HG03354 (cell line): Measurements from ENCODE around the gene CXorf49.
"Not testable (repeated sequence)": the region's sequence is repeated elsewhere in the genome, so short reads cannot be mapped to it uniquely, and the experiment has no call there.

ENCODE experiments used
- ATAC-seq: cut with Tn5 transposase; IDR thresholded peaks from one replicate; pipeline ENCODE4 v1.9.1; 2021; ENCODE audit warnings: mild to moderate bottlenecking; ENCODE audit not compliant: unreplicated experiment, poor library complexity, severe bottlenecking

CXorf49 gene

DNA sequence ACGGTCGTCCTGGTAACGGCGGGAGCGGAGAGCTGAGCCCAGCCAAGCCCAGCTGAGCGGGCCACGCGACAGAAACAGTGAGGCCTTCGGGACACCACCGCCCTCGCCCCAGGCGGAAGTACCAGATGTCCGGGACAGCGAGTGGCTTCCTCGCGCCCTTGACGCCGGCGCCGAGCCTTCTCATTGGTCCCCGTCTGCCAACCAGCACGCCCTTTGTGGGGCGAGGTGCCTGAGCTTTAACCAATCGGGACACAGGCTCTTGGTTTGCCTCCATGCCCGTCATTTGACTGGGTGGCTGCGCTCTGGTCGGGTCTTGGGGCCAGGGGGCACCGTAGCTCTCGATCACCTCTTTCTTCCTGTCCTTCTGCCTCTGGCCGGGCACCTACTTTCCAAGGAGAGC lies at the start of gene CXorf49:
Gene CXorf49, minus strand, starts transcription at position 101 of the 400 bp plus-strand sequence. CDS start 134 bp downstream, outside the sequence.
- not testable (repeated sequence) for ATAC-seq

DNA sequence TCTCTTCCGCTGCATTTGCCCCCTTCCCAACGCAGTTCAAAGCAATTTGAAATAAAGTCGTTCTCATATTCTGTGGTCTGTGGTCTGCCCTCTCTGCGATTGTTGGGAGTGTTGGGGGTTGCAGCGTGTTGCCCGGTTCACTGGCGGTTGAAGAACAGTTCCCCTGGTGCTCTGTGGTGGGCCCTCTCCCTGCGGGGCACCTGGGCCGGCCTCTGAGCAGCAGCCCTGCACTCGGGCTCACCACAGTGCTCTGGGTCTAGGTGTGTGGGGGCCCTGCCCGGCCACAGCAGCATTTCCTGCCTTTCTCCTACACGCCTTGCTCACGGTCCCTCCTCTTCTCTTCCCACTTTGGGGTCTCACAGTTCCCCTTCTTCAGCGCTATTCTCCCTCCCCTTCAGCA lies 49.0 kb upstream of the CXorf49 start:
- not testable (repeated sequence) for ATAC-seq

DNA sequence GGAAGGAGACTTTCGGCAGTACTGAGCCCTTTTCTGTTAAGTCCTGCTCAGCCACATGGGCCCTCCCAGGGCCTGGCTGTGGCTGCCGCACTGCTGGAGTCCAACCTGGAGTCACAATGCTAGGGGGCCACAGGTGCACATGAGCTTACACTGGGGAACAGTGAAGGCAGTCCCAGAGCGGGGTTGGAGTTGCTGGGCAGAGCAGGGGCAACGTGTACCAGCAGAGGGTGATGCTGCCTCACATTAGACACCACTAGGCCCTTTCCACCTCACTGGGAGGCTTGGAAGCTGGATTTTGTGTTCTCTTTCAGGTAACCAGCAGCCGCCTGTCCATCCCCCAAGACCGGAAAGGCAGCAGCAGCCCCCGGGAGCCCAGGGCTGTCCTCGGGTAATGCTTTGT lies 47.5 kb upstream of the CXorf49 start:
- ATAC-seq = not testable (repeated sequence)

DNA sequence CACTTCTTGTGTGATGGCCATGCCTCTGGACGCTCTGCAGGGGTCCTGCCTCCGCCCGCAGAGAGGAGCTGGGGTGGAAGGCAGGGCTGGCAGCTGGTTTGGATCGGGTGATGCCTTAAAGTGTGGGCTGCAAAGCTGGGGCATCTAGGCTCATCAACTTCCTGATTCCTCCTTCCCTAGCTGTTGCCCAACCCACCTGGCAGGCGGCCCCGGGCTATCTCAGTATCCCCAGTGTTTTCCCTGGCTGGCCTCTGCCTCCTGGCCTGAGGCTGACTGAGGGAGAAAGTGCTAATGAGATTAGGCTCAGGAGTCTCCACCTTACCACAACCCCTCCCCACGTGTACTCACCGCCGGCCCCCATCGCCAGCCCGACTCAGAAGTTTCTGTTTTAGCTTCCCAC lies 46.7 kb upstream of the CXorf49 start:
- not testable (repeated sequence) for ATAC-seq

DNA sequence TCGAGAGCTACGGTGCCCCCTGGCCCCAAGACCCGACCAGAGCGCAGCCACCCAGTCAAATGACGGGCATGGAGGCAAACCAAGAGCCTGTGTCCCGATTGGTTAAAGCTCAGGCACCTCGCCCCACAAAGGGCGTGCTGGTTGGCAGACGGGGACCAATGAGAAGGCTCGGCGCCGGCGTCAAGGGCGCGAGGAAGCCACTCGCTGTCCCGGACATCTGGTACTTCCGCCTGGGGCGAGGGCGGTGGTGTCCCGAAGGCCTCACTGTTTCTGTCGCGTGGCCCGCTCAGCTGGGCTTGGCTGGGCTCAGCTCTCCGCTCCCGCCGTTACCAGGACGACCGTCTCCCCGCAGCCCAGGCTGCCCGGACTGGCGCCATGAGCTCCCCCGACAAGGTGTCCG lies 45.0 kb upstream of the CXorf49 start, which contains the start of gene CXorf49B:
Gene CXorf49B, plus strand, starts transcription at position 301 of the 400 bp plus-strand sequence. Its CDS starts 75 bp downstream, at position 376.
- not testable (repeated sequence) for ATAC-seq

DNA sequence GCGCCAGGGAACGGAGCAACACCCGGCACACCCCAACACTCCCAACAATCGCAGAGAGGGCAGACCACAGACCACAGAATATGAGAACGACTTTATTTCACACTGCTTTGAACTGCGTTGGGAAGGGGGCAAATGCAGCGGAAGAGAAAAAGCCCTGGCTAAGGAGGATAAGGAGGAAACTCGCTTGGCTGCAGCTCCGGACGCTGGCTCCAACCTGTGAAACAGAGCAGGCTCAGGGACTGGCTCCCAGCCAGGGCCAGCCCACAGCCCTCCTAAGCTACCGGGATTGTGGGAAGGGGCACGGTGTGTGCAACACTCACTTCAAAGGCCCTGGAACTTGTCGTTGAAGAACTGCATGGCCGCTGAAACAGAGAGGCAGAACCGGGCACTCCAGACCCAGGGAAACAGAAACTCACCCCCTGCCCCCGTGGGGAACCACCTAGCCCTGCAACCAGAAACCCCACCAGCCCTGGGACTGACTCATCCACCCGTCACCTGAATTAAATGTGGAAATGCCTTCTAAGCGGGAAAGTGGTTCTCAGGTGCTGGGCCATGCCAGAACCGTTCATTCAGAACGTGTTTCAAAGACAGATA lies 42.7 kb upstream of the CXorf49 start:
- ATAC-seq = not testable (repeated sequence)

DNA sequence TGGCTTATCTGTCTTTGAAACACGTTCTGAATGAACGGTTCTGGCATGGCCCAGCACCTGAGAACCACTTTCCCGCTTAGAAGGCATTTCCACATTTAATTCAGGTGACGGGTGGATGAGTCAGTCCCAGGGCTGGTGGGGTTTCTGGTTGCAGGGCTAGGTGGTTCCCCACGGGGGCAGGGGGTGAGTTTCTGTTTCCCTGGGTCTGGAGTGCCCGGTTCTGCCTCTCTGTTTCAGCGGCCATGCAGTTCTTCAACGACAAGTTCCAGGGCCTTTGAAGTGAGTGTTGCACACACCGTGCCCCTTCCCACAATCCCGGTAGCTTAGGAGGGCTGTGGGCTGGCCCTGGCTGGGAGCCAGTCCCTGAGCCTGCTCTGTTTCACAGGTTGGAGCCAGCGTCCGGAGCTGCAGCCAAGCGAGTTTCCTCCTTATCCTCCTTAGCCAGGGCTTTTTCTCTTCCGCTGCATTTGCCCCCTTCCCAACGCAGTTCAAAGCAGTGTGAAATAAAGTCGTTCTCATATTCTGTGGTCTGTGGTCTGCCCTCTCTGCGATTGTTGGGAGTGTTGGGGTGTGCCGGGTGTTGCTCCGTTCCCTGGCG lies 2.3 kb upstream of the CXorf49 start:
- not testable (repeated sequence) for ATAC-seq

DNA sequence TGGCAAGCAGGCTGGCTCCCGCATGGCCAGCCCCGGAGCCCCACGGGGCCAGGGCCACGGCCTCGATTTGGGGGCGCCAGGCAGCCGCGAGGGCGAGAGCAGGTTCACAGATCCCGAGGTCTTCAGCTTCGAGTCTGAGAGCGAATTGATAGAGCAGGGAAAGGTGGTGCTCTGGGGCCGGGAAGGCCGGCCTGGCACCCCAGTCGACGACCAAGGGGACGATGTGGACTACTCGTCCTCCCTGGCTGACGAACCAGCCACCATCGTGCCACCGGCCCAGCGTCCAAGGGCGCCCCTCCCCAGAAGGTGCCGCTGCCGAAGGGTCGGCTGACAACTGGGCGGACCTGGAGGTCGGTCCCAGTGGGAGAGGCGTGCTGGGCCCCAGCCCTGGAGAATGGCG lies 1.1 kb upstream of the CXorf49 start:
- ATAC-seq = not testable (repeated sequence)

DNA sequence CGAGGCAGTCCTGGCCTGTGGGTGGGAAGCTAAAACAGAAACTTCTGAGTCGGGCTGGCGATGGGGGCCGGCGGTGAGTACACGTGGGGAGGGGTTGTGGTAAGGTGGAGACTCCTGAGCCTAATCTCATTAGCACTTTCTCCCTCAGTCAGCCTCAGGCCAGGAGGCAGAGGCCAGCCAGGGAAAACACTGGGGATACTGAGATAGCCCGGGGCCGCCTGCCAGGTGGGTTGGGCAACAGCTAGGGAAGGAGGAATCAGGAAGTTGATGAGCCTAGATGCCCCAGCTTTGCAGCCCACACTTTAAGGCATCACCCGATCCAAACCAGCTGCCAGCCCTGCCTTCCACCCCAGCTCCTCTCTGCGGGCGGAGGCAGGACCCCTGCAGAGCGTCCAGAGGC lies 1.8 kb downstream of the CXorf49 start:
- not testable (repeated sequence) for ATAC-seq

DNA sequence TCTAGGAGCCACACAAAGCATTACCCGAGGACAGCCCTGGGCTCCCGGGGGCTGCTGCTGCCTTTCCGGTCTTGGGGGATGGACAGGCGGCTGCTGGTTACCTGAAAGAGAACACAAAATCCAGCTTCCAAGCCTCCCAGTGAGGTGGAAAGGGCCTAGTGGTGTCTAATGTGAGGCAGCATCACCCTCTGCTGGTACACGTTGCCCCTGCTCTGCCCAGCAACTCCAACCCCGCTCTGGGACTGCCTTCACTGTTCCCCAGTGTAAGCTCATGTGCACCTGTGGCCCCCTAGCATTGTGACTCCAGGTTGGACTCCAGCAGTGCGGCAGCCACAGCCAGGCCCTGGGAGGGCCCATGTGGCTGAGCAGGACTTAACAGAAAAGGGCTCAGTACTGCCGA lies 2.5 kb downstream of the CXorf49 start:
- not testable (repeated sequence) for ATAC-seq

DNA sequence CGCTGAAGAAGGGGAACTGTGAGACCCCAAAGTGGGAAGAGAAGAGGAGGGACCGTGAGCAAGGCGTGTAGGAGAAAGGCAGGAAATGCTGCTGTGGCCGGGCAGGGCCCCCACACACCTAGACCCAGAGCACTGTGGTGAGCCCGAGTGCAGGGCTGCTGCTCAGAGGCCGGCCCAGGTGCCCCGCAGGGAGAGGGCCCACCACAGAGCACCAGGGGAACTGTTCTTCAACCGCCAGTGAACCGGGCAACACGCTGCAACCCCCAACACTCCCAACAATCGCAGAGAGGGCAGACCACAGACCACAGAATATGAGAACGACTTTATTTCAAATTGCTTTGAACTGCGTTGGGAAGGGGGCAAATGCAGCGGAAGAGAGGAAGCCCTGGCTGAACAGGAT lies 4.0 kb downstream of the CXorf49 start:
- ATAC-seq = not testable (repeated sequence)

DNA sequence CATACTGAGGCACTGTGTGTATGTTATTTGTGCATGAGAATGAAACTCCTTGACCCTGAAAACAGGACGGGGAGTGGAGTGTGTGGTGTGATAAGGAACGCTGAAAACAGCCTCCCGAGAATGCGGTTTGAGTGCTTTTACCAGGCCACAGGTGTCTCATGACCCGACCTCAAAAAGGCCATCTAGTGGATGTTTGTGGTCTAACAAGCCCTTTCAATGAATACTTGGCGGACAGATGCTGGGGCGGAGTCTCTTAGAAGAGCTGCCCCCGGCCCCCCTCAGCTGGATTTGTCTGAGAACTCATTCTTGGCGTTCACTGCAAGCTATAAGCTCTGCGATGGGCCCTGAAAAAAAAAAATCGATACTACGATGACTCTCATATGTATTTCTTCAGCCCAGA lies 15.2 kb downstream of the CXorf49 start:
- ATAC-seq = peak; percentile 87

DNA sequence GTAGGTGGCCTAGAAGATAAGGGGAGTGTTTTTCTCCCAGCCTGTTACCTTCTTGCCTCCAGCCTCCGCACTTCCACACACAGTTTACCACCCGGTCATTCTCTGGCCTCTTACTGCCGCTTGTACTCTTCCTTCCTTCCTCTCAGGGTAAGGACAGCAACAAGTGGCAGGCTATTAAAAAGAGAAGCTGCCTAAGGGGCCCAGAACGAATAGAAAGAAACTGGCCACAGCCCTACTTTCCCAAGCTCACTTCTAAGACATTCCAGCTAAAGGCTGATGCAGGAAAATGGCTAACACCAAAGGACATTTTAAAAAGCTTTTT lies 19.1 kb downstream of the CXorf49 start:
- not testable (repeated sequence) for ATAC-seq

DNA sequence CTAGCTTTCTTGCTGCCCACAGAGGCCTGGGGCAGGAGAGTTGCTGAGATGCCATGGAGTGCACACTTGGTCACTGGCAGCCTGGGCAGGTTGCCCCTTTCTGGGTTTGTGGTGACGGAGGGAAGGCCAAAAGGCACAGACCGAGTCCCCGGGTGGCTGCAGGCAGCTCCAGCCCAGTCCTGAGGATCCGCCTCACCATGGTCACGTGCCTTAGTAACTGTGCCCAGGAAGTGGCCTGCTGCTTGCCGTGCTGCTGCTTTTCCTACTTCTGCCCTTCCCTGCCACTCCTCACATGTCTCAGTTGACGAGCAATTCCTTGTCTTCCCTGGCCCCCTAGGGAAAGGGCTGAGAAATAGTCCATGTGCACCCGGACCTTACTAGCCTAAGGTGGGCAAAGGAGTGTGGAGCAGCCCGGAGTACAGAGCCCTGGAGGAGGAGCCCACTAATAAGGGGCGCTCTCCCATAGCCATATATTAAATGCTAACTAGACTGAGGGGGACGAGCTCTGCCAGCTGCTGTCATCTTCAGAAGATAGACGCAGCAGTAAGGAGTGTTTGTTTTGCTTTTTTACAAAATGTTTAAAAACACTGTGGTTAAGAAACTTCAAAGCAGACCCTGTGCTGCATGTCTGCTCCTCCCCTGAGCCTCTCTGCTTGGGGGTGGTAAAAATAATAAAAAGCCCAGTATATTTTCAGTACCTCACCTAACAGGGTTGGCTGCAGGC lies 19.6 kb downstream of the CXorf49 start:
- not testable (repeated sequence) for ATAC-seq

DNA sequence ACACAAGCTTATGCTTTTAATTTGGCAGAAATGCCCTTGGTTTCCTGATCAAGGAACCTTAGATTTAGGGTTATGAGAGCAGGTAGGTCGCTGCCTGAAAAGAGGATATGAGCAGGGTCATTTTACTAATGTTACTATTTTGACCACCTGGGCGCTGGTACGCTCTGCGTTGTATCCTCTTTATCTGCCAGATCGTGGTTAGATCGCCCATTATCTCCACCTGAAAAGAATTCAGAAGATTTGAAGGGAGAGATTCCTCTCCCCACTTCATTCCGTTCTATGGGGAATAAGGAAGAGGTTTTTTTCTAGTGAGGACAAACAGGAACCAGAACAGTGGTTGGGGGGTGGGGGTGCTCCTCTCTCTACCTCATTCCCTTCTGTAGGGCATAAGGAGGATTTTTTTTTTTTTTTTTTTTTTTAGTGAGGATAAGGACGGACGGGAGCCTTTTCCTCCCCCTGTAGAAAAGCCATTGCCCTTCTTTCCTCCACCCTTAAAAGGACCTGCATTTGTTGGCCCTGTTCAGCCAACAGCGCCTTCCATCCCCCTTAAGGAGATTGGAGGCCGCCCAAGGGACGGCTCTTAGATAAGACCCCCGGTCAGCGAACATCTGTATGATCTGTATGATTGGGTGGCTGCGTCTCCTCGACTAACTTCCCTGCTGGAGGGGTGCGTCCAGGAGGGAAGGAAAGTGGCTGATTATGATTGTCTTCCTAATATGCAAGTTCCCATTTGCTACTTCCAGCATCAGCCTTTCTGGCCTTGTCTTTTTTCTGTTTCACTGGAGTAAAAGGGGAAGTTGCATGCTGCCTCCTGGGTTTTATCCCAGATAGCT lies 20.4 kb downstream of the CXorf49 start:
- peak; percentile 64 for ATAC-seq

DNA sequence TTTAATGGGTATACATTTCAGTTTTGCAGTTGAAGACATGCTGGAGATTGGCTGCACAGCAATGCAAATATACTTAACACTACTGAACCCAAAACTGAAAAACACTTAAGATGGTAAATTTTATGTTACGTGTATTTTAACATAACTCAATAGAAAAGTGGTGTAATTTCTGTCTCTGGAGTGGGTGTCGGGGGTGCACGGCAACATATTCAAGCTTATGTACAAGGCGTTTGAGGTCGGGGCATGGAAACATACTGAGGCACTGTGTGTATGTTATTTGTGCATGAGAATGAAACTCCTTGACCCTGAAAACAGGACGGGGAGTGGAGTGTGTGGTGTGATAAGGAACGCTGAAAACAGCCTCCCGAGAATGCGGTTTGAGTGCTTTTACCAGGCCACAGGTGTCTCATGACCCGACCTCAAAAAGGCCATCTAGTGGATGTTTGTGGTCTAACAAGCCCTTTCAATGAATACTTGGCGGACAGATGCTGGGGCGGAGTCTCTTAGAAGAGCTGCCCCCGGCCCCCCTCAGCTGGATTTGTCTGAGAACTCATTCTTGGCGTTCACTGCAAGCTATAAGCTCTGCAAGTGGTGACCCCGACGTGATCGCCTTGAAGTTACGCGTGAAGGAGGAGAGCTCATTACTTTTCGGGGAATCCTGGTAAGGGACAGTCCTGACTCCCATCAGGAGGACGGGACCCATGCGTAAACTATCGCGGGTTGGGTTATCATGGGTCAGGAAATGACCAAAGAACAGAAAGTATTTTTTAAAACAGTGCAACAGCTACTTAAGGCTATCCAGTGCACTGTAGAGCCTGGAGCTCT lies 21.2 kb downstream of the CXorf49 start:
- peak; percentile 76 for ATAC-seq

DNA sequence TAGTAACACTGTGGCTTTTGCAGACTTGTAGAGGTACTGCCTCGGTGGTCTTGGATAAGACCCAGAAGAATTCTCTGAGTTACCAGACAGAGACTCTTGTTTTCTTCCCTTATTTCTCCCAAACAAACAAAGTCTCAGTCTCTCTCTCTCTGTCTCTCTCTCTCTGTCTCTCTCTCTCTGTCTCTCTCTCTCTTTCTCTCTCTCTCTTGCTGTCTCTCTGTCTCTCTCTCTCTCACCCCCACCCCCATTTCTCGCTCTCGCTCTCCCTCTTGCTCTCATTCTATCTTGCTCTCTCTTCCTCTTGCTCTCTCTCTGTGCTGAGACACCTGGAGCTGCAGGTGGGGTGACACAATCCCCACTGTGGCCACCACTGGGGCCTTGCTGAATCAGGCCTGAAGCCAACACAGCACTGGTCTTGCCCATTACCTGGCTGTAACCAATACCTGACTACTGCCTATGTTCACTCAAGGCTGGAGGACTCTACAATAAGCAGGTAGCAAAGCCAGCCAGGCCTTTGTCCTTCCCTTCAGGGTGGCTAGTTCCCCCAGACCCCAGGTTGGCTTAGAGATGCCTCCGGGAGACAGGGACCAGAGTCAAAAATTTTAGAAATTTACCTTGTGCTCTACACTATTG lies 38.4 kb downstream of the CXorf49 start:
- no peak for ATAC-seq

DNA sequence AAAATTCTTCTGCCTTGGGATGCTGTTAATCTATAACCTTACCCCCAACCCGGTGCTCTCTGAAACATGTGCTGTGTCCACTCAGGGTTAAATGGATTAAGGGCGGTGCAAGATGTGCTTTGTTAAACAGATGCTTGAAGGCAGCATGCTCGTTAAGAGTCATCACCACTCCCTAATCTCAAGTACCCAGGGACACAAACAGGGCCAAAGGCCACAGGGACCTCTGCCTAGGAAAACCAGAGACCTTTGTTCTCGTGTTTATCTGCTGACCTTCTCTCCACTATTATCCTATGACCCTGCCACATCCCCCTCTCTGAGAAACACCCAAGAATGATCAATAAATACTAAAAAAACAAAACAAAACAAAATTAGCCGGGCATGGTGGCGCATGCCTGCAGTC lies 40.9 kb downstream of the CXorf49 start:
- not testable (repeated sequence) for ATAC-seq
